ENCODE data around the gene PLEKHD1. TPM values are rescaled to one million over a fixed set of nuclear protein-coding genes. Genes with fewer than 3 reads are reported as not detected.

Gene PLEKHD1
- total and polyA plus RNA-seq, 7 donors = 0.01 to 0.69 (median 0.04) TPM; not detected in 1

DNA sequence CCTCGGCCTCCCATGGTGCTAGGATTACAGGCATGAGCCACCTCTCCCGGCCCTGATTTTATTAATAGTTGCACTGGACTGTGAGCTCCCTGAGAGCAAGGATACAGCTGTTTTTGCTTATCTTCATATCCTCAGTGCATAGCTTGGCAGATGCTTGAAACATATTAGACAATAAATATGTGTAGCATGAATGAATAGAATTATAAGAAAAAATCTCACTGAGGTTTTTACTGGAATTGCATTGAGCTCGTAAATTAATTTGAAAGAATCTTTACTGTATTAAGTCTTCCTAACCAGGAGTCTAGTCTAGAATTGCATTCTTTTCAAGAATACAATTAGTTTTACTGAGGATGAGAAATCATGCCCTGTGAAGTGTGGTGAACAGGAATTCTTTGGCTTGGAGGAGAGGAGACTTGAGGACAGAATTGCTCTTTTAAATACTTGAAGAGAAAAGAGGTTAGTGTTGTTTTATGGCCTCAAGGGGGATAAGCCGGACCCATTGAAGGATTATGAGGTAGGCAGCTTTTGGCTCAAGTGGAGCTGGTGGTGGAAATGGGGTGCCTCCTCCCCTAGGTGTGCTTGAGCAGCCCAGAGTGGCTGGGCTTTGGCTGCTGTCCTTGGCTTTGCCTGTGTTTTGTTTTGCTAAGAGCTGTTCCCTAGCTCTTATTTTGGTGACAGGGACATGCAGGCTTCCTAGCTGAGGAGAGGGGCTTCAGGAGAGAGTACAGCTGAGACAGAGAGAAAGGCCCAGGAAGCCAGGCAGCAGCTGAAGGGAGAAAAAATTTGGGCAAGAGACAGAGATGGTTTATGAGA is 34.0 kb downstream of the PLEKHD1 start:
- ATAC-seq (no peak), DNase-seq (no peak)
- Histone ChIP-seq H3K27ac (no peak overlapping the region), H3K27me3 (ENCODE audit: insufficient read depth in 3 of 3, low read length in 2 of 3) (no peaks in the 10 kb centered on the region), H3K4me3 (no peak overlapping the region), H3K9me3 (no peaks in the 10 kb centered on the region), H3K36me3 (ENCODE audit: insufficient read depth in 1 of 2, low read depth in 1 of 2) (no peaks in the 10 kb centered on the region), H3K4me1 (no peaks in the 10 kb centered on the region)
- 53 to 67% (median 58%) methylated on average over 4 of the region's 4 CpGs for WGBS, 3 donors
- TF ChIP-seq, protein P1, sequence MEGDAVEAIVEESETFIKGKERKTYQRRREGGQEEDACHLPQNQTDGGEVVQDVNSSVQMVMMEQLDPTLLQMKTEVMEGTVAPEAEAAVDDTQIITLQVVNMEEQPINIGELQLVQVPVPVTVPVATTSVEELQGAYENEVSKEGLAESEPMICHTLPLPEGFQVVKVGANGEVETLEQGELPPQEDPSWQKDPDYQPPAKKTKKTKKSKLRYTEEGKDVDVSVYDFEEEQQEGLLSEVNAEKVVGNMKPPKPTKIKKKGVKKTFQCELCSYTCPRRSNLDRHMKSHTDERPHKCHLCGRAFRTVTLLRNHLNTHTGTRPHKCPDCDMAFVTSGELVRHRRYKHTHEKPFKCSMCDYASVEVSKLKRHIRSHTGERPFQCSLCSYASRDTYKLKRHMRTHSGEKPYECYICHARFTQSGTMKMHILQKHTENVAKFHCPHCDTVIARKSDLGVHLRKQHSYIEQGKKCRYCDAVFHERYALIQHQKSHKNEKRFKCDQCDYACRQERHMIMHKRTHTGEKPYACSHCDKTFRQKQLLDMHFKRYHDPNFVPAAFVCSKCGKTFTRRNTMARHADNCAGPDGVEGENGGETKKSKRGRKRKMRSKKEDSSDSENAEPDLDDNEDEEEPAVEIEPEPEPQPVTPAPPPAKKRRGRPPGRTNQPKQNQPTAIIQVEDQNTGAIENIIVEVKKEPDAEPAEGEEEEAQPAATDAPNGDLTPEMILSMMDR (IDR thresholded peaks at IDR 0.05) = no peak
- intact Hi-C loops (cut with DNase I) = no loop called here

DNA sequence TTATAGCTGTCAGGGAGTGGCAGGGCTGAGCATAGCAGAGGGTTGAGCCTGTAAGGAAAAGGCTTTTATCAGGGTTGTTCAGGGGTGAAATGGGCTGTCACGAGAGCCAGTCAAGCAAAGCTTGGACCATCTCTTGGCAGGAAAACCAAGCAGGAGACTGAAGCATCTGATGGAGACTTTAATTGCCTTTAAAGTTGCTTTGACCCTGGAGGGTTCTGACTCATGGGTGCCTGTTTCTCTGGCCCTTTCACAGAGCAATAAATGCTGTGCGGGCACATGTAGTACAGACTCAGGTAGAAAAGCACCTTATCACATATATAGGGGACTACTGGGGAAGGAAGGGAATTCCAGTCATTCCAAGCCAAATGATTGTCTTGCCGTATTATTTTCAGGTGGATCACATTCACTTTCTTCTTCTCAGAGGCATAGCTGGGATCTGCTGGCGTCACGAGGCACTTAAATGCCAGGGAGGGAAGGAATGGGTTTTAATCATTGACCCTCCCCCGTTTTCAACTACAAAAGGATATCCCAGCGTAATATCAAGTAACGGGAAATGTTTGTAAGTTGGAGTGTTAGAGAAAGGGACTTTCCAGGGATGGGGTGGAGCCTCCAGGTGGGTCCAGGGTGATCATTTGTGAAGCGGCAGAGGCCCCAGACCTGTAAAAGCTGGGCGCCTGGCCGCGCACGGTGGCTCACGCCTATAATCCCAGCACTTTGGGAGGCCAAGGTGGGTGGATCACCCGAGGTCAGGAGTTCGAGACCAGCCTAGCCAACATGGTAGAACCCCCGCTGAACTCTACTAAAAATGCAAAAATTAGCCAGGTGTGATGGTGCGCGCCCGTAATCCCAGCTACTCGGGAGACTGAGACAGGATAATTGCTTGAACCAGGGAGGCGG is 34.9 kb downstream of the PLEKHD1 start:
- no peak for DNase-seq
- H3K4me1 ChIP-seq = no peaks in the 10 kb centered on the region
- ATAC-seq = no peak
- intact Hi-C loops (cut with DNase I) = no loop called here
- H3K27me3 ChIP-seq (ENCODE audit: insufficient read depth in 3 of 3, low read length in 2 of 3) = no peaks in the 10 kb centered on the region
- H3K9me3 ChIP-seq = no peaks in the 10 kb centered on the region
- H3K36me3 ChIP-seq (ENCODE audit: insufficient read depth in 1 of 2, low read depth in 1 of 2) = no peaks in the 10 kb centered on the region
- H3K27ac ChIP-seq = no peak overlapping the region
- TF ChIP-seq, protein P1 (IDR thresholded peaks at IDR 0.05) = no peak
- 81 to 85% (median 82%) methylated on average over 22 of the region's 22 CpGs for WGBS, 3 donors
- no peak overlapping the region for H3K4me3 ChIP-seq

DNA sequence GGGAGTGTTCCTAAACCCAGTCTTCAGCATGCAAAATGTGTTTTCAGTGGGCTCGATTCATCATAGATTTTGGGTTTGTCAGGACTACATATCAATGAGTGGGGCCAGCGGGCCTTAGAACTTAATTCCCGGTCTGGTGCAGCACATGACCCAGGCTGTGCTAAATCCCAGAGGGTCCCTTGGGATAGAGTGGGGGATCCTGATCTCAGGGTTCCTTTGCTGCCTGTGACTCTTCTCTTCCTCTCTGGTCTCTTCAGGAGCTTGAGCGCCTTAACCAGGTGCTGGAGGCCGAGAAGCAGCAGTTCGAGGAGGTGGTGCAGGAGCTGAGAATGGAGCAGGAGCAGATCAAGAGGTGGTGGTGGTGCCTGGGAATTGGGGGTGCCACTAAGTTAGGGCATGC is 37.5 kb downstream of the PLEKHD1 start:
- peaks cover 0 to 4% (median 0%) of the 10 kb centered on the region in 3 donors for H3K27me3 ChIP-seq (ENCODE audit: insufficient read depth in 3 of 3, low read length in 2 of 3)
- WGBS, 3 donors = 90 to 95% (median 94%) methylated on average over 6 of the region's 6 CpGs
- no peaks in the 10 kb centered on the region for H3K36me3 ChIP-seq (ENCODE audit: insufficient read depth in 1 of 2, low read depth in 1 of 2)
- no peak overlapping the region for H3K27ac ChIP-seq
- H3K9me3 ChIP-seq = no peaks in the 10 kb centered on the region
- no peak overlapping the region for H3K4me3 ChIP-seq
- ATAC-seq = no peak
- intact Hi-C loops (cut with DNase I) = no loop called here
- TF ChIP-seq, protein P1 (IDR thresholded peaks at IDR 0.05) = no peak
- H3K4me1 ChIP-seq = no peaks in the 10 kb centered on the region
- no peak for DNase-seq

DNA sequence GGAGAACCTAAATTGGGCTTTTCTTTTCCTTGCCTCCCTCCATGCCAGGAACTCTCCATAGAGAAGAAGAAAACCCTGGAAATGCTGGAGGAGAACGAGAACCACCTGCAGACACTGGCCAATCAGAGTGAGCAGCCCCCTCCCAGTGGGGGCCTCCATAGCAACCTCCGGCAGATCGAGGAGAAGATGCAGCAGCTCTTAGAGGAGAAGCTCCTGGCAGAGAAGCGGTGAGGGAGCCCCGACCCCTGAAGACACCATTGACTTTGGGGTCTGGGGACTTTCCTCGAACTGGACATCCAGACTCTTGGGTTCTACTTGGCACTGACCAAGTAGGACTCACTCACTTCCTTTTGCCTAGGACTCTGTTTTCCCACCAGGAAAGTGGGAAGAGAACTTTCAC is 41.4 kb downstream of the PLEKHD1 start:
- H3K4me1 ChIP-seq = no peaks in the 10 kb centered on the region
- WGBS, 3 donors = 71 to 82% (median 81%) methylated on average over 6 of the region's 6 CpGs
- ATAC-seq = no peak
- H3K27ac ChIP-seq = no peak overlapping the region
- no peaks in the 10 kb centered on the region for H3K9me3 ChIP-seq
- TF ChIP-seq, protein P1 (IDR thresholded peaks at IDR 0.05) = no peak
- no peak overlapping the region for H3K4me3 ChIP-seq
- peaks cover 0 to 5% (median 0%) of the 10 kb centered on the region in 3 donors for H3K27me3 ChIP-seq (ENCODE audit: insufficient read depth in 3 of 3, low read length in 2 of 3)
- DNase-seq = no peak
- intact Hi-C loops (cut with DNase I) = no loop called here
- H3K36me3 ChIP-seq (ENCODE audit: insufficient read depth in 1 of 2, low read depth in 1 of 2) = no peaks in the 10 kb centered on the region

Data from psoas muscle (tissue), 8 donors.